HG02938 (cell line): ENCODE measurements around the gene COL4A5.

Source experiments
- ATAC-seq: cut with Tn5 transposase; IDR thresholded peaks from one replicate; pipeline ENCODE4 v1.9.1; 2021; ENCODE audit warnings: mild to moderate bottlenecking, moderate library complexity; ENCODE audit not compliant: unreplicated experiment

The COL4A5 gene

DNA sequence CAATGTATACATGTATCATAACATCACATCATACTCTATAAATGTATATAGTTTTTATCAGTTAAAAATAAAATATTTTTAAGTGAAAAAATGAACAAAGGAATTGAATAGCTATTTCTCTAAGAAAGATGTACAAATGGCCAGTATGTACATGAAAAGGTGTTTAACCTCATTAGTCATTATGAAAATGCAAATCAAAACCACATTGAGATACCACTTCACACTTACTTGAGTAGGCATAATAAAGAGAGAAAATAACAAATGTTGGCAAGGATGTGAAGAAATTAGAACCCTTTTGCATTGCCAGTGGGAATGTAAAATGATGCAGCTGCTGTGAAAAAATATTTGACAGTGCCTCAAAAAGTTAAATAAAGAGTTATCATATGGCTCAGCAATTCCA is 201.2 kb downstream of the COL4A5 start:
- ATAC-seq: no peak

DNA sequence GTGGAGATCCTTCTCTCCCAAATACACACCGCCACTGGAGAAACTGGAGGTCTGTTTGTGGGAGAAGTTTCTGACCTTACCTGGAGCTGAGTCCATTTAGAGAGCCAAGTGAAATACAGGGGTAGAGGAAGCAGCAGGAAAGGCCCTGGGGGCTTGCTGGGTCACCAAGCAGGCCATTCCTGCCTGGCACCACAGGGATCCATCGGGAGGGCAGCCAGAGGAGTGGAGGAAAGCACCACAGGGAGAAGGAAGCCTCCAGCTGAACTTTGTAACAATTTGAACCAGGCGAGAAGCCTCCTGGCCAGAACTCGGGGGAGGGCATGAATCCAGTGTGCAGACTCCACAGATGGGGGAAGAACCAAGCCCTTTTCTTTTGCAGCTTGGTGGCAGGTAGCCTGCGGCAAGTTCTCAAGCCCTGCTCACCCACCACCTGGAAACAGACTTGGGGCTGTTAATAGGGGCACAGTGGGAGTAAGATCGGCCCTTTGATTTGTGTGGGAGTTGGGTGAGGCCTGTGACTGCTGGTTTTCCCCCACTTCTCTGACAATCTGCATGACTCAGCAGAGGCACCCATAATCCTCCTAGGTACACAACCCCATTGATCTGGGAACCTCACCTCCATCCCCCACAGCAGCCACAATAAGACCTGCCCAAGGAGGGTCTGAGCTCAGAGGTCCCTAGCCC is 202.1 kb downstream of the COL4A5 start:
- no peak for ATAC-seq

DNA sequence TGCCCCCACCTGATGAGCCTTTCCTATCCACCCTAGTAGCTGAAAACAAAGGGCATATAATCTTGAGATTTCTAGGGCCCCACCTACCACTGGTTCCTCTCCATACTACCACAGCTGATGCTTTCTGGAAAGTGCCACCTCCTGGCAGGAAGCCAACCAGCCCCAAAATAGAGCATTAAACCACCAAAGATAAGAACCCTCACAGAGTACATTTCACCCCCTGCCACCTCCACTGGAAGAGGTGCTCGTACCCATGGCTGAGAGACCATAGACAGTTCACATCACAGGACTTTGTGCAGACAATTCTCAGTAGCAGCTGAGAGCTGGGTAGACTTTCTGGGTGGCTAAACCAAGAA is 202.6 kb downstream of the COL4A5 start:
- no peak for ATAC-seq

DNA sequence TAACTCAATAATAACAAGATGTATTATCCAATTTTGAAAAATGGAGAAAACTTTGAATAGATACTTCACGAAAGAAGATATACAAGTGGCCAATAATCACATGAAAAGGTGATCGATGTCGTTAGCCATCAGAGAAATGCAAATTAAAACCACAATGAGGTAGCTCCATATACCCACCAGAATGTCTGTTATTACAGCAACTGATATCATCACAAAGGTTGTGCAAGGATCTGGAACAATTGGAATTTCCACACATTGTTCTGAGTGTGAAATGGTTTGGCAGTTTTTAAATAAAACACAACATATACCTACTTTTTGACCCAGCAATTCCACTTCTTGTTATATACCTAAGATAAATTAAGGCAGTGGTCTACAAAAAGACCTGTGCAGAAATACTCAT is 225.1 kb downstream of the COL4A5 start:
- ATAC-seq: no peak

DNA sequence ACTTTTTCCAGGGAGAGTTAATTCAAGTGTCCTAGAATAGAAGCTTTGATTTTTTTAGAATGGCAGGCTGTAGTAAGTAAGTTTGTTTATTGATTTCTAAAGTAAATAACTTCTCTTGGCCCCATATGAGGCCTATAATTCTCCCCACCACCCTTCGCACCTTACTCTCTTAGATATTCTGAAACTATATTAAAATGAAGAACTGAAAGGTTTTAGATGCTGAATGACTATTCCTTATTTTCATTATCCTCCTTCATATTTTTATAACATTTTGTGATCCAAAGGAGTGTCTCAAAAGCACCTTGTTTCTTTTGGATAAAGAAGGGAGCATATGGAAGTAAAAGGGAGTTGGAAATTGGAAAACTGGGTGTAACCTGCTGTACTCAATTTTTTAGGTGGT is 226.5 kb downstream of the COL4A5 start:
- ATAC-seq: no peak

DNA sequence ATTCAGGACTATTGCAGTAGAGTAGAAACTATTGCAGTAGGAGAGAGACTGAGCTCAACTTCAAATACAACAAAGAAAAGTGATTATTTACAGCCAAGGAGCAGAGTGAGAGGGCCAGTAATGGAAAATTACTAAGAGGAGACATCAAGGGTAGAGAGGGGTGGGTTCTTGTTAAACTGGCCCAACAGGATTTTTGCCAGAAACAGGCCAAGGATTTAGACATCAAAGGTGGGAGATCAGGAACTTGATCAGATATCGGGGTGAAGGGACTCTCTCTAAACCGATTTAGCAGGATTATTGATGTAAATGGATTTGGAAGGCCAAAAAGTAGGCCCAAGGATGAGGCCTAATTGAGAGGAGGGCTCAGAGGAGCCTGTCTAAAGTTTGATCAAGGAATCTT is 231.9 kb downstream of the COL4A5 start:
- no peak for ATAC-seq

DNA sequence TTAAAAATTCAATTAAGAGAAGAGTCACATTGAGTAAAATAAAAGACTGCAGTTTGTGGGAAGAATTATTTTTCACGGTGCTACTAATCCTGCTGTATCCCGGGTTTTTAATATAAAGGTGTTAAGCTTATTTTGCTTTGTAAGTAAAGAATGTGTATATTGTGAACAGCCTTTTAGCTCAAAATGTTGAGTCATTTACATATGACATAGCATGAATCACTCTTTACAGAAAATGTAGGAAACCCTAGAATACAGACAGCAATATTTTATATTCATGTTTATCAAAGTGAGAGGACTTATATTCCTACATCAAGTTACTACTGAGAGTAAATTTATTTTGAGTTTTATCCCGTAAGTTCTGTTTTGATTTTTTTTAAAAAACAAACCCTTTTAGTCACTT is 257.1 kb downstream of the COL4A5 start:
- ATAC-seq: no peak

DNA sequence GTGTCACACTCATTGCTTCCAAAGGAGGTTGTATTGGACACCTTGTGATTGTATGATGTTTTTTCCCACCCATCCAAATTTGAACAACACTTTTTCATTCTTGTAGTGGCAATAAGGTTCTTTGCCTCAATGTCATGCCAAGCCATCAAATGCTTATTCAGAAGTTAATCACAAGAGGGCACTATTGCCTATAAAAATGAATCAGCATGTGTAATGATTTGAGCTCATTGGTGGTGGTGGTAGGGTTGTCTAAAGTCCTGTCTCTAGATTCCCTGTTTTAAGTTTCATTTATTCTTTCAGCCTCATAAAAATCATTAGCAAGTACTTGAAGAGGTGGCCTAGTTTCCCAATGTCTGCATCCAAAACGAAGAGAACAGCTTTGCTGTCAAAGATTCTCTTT is 259.7 kb downstream of the COL4A5 start:
- no peak for ATAC-seq

DNA sequence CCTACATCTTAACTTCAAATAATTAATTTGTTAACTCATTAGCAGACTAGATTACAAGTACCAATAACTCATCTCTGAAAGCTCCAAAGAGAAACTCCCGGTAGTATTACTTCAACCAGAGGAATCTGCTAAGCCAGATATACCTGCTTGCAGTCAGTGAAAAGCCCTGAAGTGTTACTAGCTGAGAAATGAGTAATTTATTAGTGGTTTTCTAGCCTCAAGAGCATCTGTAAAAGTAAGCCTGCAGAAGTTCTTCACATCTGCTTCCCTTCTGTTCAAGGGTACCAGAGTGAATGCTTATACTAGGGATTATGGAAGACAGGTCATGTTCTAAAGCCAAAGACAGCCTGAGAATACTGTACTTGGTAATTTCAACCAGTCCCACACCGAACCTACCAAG is 262.0 kb downstream of the COL4A5 start:
- no peak for ATAC-seq

DNA sequence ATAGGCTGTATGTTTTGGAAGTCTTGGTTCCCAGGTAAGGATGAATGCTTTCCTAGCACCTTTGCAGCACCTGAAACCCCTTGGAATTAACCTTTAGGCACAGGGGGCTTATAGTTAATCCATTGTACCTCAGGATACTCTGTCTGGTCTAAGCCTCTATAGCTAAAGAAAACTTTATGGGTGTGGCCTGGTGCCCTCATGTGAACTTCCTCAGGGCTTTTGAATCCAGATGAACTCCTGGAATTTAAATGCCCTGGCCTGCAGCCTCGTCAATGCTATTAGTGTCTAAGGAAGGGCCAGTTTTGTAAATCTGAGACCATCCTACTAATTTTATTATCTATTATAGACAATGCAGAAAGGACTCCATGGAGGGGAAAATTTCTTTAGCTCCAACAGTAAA is 262.9 kb downstream of the COL4A5 start:
- ATAC-seq: no peak

DNA sequence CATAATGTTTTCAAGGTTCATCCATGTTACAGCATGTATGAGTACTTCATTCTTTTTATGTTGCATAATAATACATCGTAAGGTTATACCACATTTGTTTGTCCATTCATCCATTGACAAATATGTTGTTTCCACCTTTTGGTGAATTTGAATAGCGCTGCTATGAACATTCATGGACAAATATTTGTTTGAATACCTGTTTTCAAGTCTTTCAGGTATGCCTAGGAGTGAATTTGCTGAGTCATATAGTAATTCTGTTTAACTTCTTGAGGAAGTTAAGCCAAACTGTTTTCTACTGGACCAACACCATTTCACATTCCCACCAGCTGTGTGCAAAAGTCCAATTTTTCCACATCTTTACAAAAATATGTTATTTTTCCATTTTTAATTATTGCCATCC is 265.2 kb downstream of the COL4A5 start:
- no peak for ATAC-seq

DNA sequence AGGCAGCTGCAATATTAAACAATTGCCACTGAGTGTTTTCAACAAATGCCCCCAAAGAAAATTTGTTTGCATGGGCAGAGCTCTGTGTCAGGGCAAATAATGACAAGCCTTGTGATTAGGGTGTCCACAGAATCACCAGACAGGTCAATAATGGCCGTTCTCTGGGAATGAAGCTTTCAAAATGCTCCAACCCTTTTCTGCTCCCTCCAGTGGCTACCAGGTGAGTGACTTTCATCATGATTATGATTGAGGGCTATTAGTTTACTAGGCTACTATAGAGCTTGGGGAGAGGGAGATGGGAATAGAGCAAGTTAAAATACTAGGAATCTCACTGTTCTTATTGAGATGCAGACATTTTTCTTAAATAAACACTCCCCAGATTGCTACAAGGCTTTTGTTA is 273.2 kb downstream of the COL4A5 start:
- no peak for ATAC-seq

DNA sequence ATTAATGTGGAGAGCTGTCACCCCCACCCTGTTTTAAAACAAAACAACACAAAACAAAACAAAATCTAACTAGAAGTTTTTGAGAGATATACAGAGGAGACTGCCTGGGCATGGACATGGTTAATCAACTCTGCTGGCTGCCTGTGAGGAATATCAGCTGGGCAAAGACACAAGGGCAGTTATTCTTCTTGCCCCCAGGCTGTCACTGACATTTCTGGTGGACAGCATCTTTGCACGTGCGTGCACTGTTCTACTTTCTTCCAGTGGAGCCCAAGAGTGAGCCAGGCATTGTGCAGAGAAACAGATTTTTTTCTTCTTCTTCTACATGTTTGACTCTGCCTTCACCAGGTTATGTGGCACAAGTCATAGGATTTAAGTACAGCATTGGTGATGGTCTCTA is 282.9 kb downstream of the COL4A5 start:
- no peak for ATAC-seq

DNA sequence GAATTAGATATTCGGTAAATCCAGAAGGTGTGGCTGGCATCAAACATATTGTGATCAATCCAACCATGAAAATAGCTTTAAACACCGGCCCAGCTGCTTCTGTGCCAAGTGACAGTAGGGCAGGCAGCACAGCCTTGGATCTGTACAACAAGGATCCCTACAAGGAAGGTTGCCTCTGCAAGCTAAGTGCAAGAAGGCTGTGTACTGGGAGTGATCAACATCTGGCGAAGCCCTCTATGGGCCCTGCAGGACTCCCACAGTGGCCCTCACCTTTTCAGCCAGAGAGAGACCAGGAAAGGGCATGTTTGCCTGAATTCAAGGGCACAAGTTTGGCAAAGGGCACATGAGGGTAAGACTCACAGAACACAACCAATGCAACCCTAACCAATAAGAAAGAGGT is 287.1 kb downstream of the COL4A5 start:
- no peak for ATAC-seq

DNA sequence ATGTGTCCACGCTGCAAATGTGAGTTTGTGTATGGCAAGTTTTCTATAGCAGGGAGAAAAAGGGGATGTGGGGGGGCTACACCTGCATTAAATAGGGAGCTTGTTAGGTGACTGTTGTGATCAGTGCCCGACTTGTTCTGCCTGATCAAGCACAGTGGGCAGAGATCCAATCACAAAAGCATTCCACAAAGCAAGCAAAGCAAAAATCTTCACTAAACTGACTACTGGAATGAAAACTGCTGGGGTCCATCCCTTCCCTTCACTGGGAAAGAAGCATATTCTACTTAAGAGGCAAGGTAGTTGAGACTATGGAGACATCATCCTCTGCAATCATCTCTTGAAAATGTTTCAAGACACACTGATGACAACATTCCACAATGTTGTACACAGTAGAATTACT is 291.5 kb downstream of the COL4A5 start:
- no peak for ATAC-seq

DNA sequence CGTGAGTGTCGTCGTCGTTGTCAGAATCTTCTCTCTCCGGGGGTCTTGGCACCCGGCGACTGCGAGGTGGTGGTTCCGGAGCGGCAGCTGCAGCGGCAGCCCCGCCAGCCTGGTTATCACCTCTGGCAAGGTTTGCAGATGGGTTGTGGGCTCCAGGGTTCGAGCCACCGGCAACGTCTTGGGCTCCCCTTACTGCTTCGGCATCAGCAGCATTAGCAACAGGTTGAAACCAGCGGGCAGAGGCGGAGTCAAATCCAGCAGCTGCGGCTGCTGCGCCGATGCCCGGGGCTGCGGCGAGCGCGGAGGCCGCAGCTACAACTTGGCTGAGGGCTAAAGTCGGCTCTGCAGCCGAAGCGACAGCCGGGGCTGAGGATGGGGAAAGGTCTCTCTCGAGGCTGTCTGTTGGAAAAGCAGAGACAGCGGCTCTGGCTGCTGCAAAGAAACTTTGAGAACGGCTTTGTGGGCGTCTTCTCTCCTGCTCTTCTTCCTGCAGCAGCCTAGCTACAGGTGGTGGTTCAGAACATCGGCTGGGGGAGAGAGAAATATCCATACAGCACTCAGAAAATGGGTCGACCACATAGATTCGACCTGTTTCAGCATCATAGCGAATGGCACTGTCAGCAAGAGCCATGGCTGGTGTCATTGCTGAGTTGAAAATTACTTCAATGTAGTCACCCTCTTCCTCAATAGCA is 293.1 kb downstream of the COL4A5 start:
- ATAC-seq: no peak

DNA sequence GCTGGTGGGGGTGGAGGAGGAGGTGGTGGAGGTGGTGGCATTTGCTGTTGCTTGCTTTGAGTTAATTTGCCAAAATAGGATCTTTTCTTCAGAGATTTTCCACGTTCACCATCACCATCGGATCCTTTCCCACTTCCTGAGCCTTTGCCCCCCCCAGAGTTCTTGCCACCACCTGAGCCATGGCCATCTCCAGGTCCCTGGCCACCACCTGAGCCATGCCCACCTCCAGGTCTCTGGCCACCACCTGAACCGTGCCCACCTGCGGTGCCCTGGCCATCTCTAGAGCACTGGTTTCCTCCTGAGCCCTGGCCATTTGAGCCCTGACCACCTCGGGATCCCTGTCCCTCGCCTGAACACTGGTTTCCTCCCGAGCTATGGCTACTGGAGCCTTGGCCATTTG is 294.8 kb downstream of the COL4A5 start:
- ATAC-seq: no peak

DNA sequence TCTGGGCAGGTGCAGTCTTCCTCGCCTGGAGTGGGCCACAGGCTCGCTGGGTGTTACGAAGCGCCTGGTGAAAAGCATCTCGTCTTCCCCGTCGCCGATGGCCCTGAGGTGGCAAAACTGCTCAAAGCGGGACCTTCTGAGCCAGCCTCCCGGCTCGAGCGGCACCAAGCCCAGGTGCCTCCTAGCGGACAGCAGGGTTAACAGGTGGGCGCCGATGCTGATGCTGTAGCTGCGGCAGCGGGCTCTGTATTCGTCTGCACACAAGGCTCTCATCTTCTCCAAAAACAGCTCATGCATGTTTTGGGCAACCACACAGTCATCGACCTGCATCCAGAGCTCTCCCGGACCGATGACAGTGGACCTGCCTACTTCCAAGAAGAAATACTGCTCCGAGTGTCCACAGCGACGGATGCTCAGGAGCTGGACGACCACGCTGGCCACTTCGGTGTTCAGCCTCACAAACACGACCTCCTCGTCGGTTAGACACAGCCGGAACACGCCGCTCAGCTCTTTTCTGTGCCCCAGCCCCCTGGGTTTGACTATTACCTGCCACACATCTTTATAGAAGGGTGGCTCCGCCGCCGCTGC is 295.5 kb downstream of the COL4A5 start:
- no peak for ATAC-seq

DNA sequence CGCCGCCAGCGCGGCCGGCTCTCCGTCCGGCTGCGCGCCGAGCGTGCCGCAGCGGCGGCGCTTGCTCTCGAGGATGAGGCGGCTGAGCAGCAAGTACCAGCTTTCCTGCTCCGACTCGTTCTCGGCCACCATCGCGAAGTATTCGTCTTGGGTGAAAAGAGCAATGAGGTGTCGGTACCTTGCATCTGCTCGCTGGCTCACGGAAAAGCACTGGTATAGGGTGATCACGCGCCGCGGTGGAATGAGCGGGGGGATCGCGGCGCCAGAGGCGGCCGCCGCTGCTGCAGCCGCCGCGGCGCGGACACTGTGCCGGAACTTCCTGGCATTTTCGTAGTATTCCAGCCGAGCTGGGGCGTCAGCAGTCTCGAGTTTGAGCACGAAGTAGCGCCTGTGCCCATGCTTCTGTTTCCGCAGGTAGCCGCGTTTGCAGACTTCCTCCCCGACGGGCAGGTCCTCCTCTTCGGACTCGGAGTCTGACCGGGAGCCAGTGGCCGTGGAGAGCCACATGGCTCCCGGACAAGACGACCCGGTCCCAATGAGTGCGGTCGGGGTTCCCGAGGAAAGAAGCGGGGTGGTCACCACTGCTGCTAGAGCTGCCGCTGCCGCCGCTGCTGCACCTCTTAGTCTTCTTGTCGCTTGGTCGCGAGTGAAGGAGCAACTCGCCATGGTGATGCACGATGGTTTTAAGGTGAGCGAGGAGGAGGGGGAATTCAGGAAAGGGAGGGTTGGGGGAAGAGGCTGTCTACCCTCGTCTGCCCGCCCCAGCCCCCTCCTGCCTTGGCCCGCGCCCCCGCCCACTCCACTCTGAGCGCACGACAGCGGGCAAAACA is 296.3 kb downstream of the COL4A5 start:
- ATAC-seq: no peak

DNA sequence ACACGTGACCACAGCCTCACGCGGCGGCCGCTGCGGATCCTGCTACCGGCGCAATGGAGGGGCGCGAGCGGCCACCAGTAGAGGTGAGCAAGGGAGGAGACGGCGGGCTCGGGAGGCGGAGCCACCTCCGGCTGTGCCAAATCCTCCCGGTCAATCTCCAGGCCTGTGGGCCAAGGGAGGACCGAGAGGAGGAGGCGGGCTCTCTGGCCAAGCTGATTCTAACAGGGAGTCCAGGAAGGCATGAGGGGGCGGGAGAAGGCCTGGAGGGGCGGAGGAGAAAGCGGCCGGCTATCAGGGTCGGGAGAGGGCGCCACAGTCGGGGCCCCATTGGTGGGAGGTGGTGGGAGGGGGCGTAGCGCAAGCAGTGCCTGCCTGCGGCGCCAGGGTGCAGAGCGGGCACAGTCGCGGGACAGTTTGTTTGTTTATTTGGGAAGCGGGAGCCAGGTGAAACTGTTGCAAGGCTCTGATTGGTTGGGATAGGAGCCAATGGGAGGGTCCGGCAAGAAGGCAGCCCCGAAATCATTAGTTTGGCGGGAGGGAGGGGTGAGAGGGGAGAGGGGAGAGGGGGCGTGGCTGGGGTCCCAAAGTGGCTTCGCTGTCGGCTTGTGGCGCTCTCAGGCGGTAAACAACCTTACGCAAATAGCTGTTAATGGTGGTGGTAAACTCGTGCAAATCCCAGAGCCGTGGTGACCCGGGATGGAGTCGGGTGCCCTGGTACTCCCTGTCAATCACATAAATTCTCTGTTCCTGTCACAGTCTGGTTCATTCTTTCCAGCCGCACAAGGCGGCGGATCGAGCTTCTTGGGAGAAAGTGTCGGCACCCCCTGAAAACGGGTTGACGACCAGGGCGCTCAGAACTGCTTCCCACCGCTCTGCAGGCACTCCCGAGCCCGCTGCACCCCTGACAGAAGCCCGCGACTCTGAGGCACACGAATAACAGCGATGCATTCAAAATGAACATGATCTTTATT is 297.2 kb downstream of the COL4A5 start, which contains the start of gene IRS4:
Gene IRS4, minus strand, starts transcription at position 55 of the 971 bp plus-strand sequence.
- no peak for ATAC-seq
